ENCODE data around the gene APH1B. TPM values are rescaled to one million over a fixed set of nuclear protein-coding genes. Genes with fewer than 3 reads are reported as not detected.

The APH1B gene
- total RNA-seq, 1 donor, result 22.3 TPM

GRCh38 chr15:63288778-63289378, 11.5 kb downstream of the APH1B start:
- H3K4me3 ChIP-seq (ENCODE audit: low read depth, low read length), result no peak overlapping the region
- peak; percentile 84 for DNase-seq (ENCODE audit: low read depth)
- TF ChIP-seq, protein P1, sequence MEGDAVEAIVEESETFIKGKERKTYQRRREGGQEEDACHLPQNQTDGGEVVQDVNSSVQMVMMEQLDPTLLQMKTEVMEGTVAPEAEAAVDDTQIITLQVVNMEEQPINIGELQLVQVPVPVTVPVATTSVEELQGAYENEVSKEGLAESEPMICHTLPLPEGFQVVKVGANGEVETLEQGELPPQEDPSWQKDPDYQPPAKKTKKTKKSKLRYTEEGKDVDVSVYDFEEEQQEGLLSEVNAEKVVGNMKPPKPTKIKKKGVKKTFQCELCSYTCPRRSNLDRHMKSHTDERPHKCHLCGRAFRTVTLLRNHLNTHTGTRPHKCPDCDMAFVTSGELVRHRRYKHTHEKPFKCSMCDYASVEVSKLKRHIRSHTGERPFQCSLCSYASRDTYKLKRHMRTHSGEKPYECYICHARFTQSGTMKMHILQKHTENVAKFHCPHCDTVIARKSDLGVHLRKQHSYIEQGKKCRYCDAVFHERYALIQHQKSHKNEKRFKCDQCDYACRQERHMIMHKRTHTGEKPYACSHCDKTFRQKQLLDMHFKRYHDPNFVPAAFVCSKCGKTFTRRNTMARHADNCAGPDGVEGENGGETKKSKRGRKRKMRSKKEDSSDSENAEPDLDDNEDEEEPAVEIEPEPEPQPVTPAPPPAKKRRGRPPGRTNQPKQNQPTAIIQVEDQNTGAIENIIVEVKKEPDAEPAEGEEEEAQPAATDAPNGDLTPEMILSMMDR (IDR thresholded peaks at IDR 0.05; ENCODE audit: insufficient read depth, low read length), result peak; percentile 70

DNA sequence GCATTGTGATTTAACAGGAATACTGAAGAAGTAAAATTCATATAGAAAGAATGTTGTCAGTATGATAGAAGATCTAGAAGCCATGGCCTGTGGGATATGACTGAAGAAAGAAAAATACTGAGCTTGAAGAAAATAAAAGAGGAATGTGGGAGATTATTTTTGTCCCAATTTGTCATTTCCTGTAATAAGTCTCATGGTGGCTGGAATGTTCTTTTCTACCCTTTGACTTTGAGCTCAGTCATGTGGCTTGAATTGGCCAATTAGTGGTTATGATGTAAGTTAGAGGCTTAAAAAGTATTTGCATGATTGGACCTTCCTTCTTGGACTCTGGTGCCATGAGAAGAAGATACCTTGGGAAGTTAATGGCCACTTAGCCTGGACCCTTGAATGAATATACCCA, 14.1 kb downstream of the APH1B start:
- TF ChIP-seq, protein P1 (IDR thresholded peaks at IDR 0.05; ENCODE audit: insufficient read depth, low read length), result no peak
- DNase-seq (ENCODE audit: low read depth), result peak; percentile 87
- no peak overlapping the region for H3K4me3 ChIP-seq (ENCODE audit: low read depth, low read length)

- no peak overlapping the region for H3K4me3 ChIP-seq (ENCODE audit: low read depth, low read length)
- no peak for DNase-seq (ENCODE audit: low read depth)
- TF ChIP-seq, protein P1 (IDR thresholded peaks at IDR 0.05; ENCODE audit: insufficient read depth, low read length), result no peak
Observed at GRCh38 chr15:63292241-63292640, 14.8 kb downstream of the APH1B start.

DNA sequence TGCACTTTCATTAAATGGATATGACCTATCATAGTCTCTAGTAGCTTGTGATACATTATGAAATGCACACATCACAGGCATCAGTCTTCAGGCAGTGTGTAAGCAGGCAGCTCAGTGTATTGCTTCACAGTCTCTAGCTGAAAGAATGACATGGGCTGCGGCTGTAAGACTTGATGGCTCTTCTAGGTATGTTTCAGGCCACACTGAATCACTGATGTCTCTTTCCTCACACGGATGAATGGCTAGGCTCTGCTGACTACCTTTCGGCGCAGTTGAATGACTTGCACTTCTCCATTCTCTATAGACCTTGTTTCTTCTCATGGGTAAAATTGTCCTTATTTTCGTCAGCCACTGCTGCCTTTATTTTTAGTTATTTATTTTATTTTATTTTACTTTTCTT, 15.4 kb downstream of the APH1B start:
- TF ChIP-seq, protein P1 (IDR thresholded peaks at IDR 0.05; ENCODE audit: insufficient read depth, low read length), result no peak
- no peak for DNase-seq (ENCODE audit: low read depth)
- no peak overlapping the region for H3K4me3 ChIP-seq (ENCODE audit: low read depth, low read length)

GRCh38 chr15:63294359-63294758, 17.0 kb downstream of the APH1B start:
- DNase-seq (ENCODE audit: low read depth), result no peak
- TF ChIP-seq, protein P1 (IDR thresholded peaks at IDR 0.05; ENCODE audit: insufficient read depth, low read length), result no peak

DNA sequence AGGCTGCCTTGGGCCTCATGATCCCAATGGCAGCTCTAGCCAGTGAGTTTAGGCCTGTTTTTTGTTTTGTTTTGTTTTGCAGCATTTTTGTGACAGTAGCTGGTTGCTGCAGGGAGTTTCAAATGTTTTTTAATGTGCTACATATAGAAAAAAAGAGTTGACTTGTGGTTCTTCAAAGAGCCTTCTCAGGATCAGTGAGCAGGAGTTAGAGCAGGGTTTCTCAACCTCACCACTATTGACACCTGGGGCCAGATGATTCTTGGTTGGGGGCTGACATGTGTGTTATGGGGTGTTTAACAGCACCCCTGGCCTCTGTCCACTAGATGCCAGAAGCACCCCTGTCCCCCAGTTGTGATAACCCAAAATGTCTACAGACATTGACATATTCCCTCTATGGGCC, 17.9 kb downstream of the APH1B start:
- DNase-seq (ENCODE audit: low read depth), result no peak
- TF ChIP-seq, protein P1 (IDR thresholded peaks at IDR 0.05; ENCODE audit: insufficient read depth, low read length), result no peak
- H3K4me3 ChIP-seq (ENCODE audit: low read depth, low read length), result no peak overlapping the region

More at GRCh38 chr15:63294359-63294758, 17.0 kb downstream of the APH1B start:
- H3K4me3 ChIP-seq (ENCODE audit: low read depth, low read length), result no peak overlapping the region

DNA sequence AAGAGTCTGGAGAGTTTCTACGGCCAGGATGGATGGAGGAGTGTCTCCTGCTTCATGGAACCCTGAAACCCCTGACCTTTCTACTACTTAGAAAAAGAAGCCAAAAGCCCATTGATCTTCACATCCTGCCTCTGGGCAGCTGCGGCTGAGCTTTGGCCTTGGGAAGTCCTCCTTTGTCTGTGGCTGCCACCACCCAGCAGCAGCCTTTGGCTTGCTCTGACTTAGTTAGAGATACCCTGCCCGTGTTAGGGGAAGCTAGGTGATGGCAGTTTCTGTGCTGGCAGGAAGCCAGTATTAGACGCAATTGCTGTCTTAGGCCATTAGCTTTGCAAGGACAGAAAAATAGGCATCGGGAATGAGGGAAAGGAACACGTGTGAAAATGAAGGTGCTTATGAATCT, 18.8 kb downstream of the APH1B start:
- TF ChIP-seq, protein P1 (IDR thresholded peaks at IDR 0.05; ENCODE audit: insufficient read depth, low read length), result no peak
- DNase-seq (ENCODE audit: low read depth), result no peak
- no peak overlapping the region for H3K4me3 ChIP-seq (ENCODE audit: low read depth, low read length)

Data from fibroblast of the aortic adventitia (primary cell).